Muscle of leg (tissue), 11 donors: Measurements from ENCODE around the gene LRP1B. TPM values are rescaled to one million over a fixed set of nuclear protein-coding genes. Genes with fewer than 3 reads are reported as not detected.

ENCODE experiments used
- DNase-seq: peaks from one replicate; pipeline ENCODE4 v3.0.0; 2013
- H3K27ac ChIP-seq: one replicate; pipeline ENCODE4 v1.5.1; 2013; ENCODE audit warnings: mild to moderate bottlenecking, low read length, control low read depth
- H3K27me3 ChIP-seq: one replicate; pipeline ENCODE4 v1.6.1; 2013; ENCODE audit warnings: low read length; ENCODE audit not compliant: control insufficient read depth, insufficient read depth
- H3K36me3 ChIP-seq: one replicate; pipeline ENCODE4 v1.6.1; 2013; ENCODE audit warnings: low read length; ENCODE audit not compliant: control insufficient read depth, insufficient read depth
- H3K4me1 ChIP-seq: one replicate; pipeline ENCODE4 v1.6.1; 2013; ENCODE audit warnings: low read length; ENCODE audit not compliant: control insufficient read depth, insufficient read depth
- H3K4me3 ChIP-seq: one replicate; pipeline ENCODE4 v1.5.1; 2013; ENCODE audit warnings: low read length, control low read depth
- H3K9me3 ChIP-seq: replicated peaks from 2 replicates; pipeline ENCODE4 v1.6.1; 2013; ENCODE audit warnings: low read depth, low read length; ENCODE audit not compliant: control insufficient read depth
- WGBS: methylation state at CpG from one replicate; pipeline ENCODE4 v1.1.5; 2013; ENCODE audit warnings: missing lambda C conversion rate; ENCODE audit not compliant: insufficient coverage; 5-methylcytosine and 5-hydroxymethylcytosine counted together
- polyA plus RNA-seq, 8 donors: library from polyadenylated mRNA; unstranded; fragments of 120-200 nt; gene quantifications; one replicate each; pipeline versions ENCODE4 v1.2.1 to v1.2.3, GENCODE V29; 2013; ENCODE audit warnings: inconsistent platforms in 1 of 8, low replicate concordance in 1 of 8; ENCODE audit not compliant: insufficient read length in 8 of 8, insufficient read depth in 1 of 8
- total RNA-seq: library from RNA; stranded (reverse); fragments of 120-200 nt; gene quantifications from one replicate; pipeline ENCODE4 v1.2.4, GENCODE V29; 2013

The LRP1B gene
- total and polyA plus RNA-seq, 9 donors, result 0.84 to 2.3 (median 1.4) TPM

DNA sequence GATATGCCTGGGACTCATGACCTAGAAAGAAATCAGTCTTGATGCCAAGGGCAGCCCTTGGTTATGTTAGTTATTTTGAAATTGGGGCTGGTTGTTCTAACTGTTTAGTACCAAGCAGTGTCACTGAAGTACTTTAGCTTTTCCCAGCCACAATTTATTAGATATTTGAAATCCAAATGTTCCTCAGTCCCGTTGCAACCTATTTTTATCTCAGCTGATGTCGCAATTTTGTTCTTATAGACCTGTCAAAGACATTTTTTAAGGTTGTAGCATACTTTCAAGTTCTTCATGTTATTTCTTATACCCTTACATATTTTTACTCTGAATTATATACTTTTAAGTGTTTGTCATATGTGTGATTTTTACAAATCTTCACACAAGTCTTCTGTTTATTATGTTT, 100.1 kb downstream of the LRP1B start:
- DNase-seq, result no peak
- H3K27ac ChIP-seq, result no peak overlapping the region
- no CpG with 5 or more reads among the region's 2 CpGs for WGBS

DNA sequence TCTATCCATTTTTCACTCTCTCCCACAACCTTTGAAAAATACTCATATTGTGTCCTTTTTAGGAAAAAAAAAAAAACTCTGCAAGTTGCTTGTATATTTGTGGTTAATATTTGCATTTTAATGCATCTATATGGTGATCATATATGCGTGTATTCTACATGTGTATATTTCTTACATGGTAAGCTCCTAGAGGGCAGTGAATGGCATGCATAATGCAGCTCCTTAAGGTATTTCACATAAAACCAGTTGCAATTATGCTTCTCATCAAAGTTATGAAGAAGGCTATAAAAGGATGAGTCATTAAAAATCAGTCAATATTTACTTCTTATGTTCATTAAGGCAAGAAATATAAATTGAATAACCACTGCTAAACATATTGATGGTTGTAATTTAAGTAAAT, 100.8 kb downstream of the LRP1B start:
- H3K36me3 ChIP-seq, result no peaks in the 10 kb centered on the region

More for the DNA sequence above, 100.1 kb downstream of the LRP1B start:
- Histone ChIP-seq H3K4me3 (no peak overlapping the region), H3K4me1 (no peaks in the 10 kb centered on the region), H3K36me3 (no peaks in the 10 kb centered on the region), H3K9me3 (no peaks in the 10 kb centered on the region), H3K27me3 (no peaks in the 10 kb centered on the region)

DNA sequence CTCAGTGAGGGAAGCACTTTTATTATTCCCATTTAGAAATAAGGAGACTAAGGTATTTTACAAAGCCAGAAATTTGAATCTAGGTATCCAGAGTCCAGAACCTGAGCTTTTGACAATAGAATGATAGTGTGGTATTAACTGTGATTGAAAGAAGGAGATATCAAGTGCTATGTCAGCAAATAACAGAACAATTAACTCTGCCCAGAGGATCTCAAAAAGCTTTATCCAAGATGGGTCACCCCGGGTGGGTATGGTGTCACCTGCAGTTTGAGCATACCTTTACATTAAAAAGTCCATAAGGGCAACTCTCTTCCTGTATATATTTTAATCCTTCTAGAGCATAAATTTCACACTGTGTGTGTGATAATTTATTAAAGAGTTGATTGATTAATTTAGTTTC, 105.4 kb downstream of the LRP1B start:
- Histone ChIP-seq H3K9me3 (no peaks in the 10 kb centered on the region), H3K27ac (no peak overlapping the region), H3K4me1 (no peaks in the 10 kb centered on the region), H3K27me3 (no peaks in the 10 kb centered on the region), H3K4me3 (no peak overlapping the region), H3K36me3 (no peaks in the 10 kb centered on the region)
- DNase-seq, result no peak
- 100% methylated on average over 1 of the region's 1 CpG for whole genome bisulfite sequencing

More for the DNA sequence above, 100.8 kb downstream of the LRP1B start:
- Histone ChIP-seq H3K4me1 (no peaks in the 10 kb centered on the region), H3K9me3 (no peaks in the 10 kb centered on the region), H3K27me3 (no peaks in the 10 kb centered on the region), H3K27ac (no peak overlapping the region), H3K4me3 (no peak overlapping the region)
- WGBS, result no CpG with 5 or more reads among the region's 1 CpG
- DNase-seq, result no peak

DNA sequence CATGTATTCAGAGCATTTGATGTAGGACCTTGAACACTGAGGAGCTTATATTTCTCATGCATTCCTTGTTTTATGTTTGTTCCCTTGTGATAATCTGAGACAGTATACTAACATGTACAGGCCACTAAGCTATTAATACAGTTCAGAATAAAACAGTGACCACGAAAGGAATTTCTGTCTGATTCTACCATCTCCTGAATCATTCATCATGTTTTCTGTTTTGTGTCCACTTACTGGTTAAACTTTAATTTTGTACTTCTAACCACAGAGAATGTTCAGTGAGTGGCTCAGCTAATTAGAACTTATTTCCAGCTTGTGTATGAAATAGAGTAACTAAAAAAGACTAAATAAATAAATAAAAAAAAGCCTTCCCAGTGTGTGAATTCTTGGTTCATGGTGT, 110.4 kb downstream of the LRP1B start:
- no peak overlapping the region for H3K27ac ChIP-seq
- DNase-seq, result no peak
- no peaks in the 10 kb centered on the region for H3K36me3 ChIP-seq
- no peak overlapping the region for H3K4me3 ChIP-seq
- WGBS, result no CpG with 5 or more reads among the region's 1 CpG
- H3K4me1 ChIP-seq, result no peaks in the 10 kb centered on the region
- H3K27me3 ChIP-seq, result no peaks in the 10 kb centered on the region
- H3K9me3 ChIP-seq, result no peaks in the 10 kb centered on the region

DNA sequence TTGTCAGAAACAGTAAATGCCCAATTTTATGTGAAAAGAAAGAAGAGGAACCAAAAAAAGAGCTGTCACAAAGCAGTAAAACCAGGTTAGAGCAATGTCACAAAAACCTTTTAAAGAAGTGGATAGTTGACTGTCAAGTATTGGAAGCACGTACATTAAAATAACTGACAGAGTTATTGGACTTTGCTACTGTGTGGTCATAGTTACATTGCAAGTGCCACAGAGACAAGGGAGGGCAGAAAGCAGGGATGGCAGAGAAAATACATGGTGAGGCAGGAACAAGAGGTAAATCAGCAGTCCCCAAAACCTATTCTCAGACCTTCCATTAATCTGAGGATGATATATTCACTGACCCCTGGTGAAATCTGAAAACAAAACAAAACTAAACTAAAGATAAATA, 116.3 kb downstream of the LRP1B start:
- H3K36me3 ChIP-seq, result no peaks in the 10 kb centered on the region
- no CpG with 5 or more reads among the region's 1 CpG for WGBS
- no peaks in the 10 kb centered on the region for H3K27me3 ChIP-seq
- H3K27ac ChIP-seq, result no peak overlapping the region
- H3K4me3 ChIP-seq, result no peak overlapping the region
- no peaks in the 10 kb centered on the region for H3K9me3 ChIP-seq
- no peaks in the 10 kb centered on the region for H3K4me1 ChIP-seq
- DNase-seq, result no peak

DNA sequence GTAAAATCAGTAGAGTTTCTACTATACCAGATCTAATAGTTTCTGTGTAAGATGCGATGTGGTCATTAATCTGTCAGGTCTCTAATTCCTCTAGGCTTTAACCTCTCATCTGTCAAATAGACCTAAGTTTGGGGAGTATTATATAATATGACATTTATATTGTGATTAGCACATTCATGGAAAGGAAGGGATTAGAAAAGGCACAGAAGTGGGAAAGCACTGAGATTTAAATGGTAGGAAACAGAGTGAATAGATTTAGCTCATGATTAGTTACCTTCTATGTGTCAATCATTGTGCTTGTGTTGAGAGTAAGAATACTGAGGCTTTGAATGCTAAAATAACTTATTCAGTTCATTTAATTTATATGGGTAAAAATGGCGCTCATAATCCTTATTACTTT, 118.0 kb downstream of the LRP1B start:
- no peak for DNase-seq
- no CpG with 5 or more reads among the region's 2 CpGs for WGBS
- H3K36me3 ChIP-seq, result no peaks in the 10 kb centered on the region
- no peak overlapping the region for H3K4me3 ChIP-seq
- H3K9me3 ChIP-seq, result no peaks in the 10 kb centered on the region
- no peak overlapping the region for H3K27ac ChIP-seq
- no peaks in the 10 kb centered on the region for H3K4me1 ChIP-seq
- no peaks in the 10 kb centered on the region for H3K27me3 ChIP-seq

DNA sequence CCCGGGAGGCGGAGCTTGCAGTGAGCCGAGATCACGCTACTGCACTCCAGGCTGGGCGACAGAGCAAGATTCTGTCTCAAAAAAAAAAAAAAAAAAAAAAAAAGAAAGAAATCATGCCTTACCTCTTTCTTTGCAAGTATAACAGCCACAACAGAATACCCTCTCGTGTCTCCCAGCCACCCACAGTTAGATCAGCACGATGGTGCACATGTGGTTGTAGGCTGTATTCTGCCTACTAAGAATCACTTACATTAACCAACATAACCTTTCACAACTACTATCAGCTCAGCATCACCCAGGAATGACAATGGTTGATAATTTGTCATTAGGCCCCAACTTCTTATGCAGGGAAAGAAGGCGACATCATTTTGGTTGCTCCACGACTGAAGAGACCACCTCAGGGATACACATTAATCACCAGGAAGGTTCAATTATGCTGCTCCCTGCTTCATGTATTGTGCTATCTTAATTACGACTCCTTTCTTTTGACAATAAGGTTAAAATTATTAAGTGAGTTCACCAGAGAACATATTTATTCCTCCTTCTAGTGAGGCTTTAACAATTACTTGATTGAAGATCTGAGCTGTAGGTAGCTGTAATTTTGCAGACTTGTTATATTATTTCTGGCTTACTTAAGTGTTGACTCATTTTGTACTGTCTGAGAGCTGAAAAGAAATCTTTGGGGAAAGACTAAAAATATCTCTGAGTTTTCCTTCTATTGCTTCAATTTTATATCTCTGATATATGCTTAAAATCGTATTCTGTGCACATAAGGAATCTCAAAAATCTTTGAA, 120.1 kb downstream of the LRP1B start:
- Histone ChIP-seq H3K36me3 (no peaks in the 10 kb centered on the region), H3K4me3 (no peak overlapping the region), H3K9me3 (no peaks in the 10 kb centered on the region), H3K27ac (no peak overlapping the region), H3K27me3 (no peaks in the 10 kb centered on the region), H3K4me1 (no peaks in the 10 kb centered on the region)
- WGBS, result no CpG with 5 or more reads among the region's 11 CpGs
- DNase-seq, result no peak

DNA sequence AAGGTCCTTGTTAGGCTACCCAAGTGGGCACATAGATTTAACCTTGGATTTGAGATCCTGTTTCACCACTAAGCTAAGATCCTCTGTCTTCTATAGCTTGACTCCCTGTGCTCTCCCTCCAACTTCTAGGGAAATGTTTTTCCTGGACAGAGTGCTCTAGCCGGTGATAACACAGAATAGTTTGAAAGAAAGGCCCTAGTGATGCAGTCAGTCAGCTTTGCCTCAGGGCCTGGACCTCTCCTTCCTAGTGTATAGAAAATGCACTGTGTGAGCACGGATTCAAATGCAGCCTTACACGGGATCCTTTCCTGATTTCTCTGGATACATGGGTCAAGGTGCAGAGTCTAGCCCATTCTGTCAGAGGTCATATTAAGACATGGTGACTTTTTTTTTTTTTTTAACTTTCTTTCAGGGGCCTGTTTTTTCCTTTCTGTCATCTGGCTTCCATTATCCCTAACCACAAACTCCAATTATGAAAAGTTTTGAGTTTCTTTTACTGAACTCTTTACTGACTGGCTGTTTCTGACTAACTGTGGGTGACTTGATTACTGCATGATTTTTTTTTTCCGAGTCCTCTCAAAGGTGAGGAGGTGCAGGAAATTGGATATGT, 122.6 kb downstream of the LRP1B start:
- Histone ChIP-seq H3K36me3 (no peaks in the 10 kb centered on the region), H3K4me3 (no peak overlapping the region), H3K9me3 (no peaks in the 10 kb centered on the region), H3K4me1 (no peaks in the 10 kb centered on the region), H3K27me3 (no peaks in the 10 kb centered on the region), H3K27ac (no peak overlapping the region)
- WGBS, result 61% methylated on average over 3 of the region's 4 CpGs
- peak; percentile 3 for DNase-seq

DNA sequence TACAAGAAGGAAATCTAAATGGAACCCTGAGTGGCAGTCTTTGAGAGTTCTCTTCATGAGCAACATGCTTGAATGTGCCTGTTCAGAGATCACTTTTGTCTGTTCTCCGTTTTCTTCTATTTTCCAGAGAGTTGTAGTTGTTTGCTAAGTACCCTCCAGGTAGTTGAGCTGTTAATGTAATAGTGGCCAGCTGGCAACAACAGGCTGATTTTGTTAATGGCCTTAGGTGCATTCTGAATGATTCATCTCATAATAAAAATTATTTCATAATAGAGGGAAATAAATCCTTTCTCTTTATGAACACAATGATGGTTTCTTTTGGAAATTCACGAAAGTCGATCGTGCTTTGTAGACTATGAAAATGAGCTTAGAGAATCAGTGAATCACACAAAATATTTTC, 136.8 kb downstream of the LRP1B start:
- DNase-seq, result no peak
- no peaks in the 10 kb centered on the region for H3K4me1 ChIP-seq
- no peaks in the 10 kb centered on the region for H3K36me3 ChIP-seq
- no peaks in the 10 kb centered on the region for H3K27me3 ChIP-seq
- H3K9me3 ChIP-seq, result no peaks in the 10 kb centered on the region
- no CpG with 5 or more reads among the region's 4 CpGs for WGBS
- H3K4me3 ChIP-seq, result no peak overlapping the region
- no peak overlapping the region for H3K27ac ChIP-seq

DNA sequence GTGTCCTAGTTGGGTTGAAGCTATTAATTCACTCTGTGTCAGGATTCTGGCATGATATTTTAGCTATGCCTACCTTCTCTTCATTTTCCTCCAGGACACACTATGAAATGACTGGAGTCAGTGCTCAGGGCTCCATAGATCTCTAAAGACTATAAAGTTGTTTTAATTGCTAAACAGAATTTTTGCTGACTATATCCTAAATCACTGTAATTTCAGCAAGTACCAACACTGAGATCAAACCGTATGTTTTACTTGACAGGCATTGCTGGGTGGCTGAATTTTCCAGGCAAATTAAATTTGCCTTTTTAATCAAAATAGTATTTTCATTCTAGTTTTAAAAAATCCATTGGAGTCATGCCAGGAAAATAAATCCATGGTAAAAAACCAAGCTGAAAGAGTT, 138.1 kb downstream of the LRP1B start:
- no peak for DNase-seq
- no peaks in the 10 kb centered on the region for H3K4me1 ChIP-seq
- no CpG with 5 or more reads among the region's 1 CpG for WGBS
- H3K27me3 ChIP-seq, result no peaks in the 10 kb centered on the region
- H3K36me3 ChIP-seq, result no peaks in the 10 kb centered on the region
- H3K9me3 ChIP-seq, result no peaks in the 10 kb centered on the region
- H3K4me3 ChIP-seq, result no peak overlapping the region
- H3K27ac ChIP-seq, result no peak overlapping the region
